ENCODE results near the gene NTMT1. TPM values are rescaled to one million over a fixed set of nuclear protein-coding genes. Genes with fewer than 3 reads are reported as not detected.

NTMT1 gene
- total and polyA plus RNA-seq, 9 of the 15 experiments (the other 6 are each of a cell fraction or from before 2014, with no cell fraction given): 42.1 to 116 (median 74.7) TPM

GRCh38 chr9:129624947-129625346 lies 1.0 kb upstream of the NTMT1 start (continued):
- TF ChIP-seq HMBOX1 (IDR thresholded peaks at IDR 0.05) (0 out of 2 replicates have a peak, but pooled peaks have one; percentile 17), MYNN (IDR thresholded peaks at IDR 0.05) (no peak), MYNN (CRISPR knock-in tag; IDR thresholded peaks at IDR 0.05) (no peak), HDAC2 (IDR thresholded peaks at IDR 0.05) (0 out of 2 replicates have a peak, but pooled peaks have one; percentile 15), CEBPB (tag; IDR thresholded peaks at IDR 0.05) (peak; percentile 94), RERE (CRISPR knock-in tag; IDR thresholded peaks at IDR 0.05; ENCODE audit: borderline replicate concordance) (no peak), TRIM25 (IDR thresholded peaks at IDR 0.05; ENCODE audit: borderline replicate concordance) (no peak), SMAD3 (CRISPR knock-in tag; conservative IDR thresholded peaks at IDR 0.05) (no peak), UBTF (IDR thresholded peaks at IDR 0.05; ENCODE audit: borderline replicate concordance in 1 of 2, low read depth in 2 of 2, low read length in 2 of 2) (0 out of 4 replicates have a peak, but pooled peaks of 1 of the 2 experiments have one; percentile 6), CREM (IDR thresholded peaks at IDR 0.05; ENCODE audit: low read depth) (peak; percentile 82), E2F5 (CRISPR knock-in tag; IDR thresholded peaks at IDR 0.05) (no peak), E4F1 (CRISPR knock-in tag; IDR thresholded peaks at IDR 0.05; ENCODE audit: borderline replicate concordance) (no peak), MXI1 (IDR thresholded peaks at IDR 0.05; ENCODE audit: low read depth, low read length) (no peak), TAF1 (IDR thresholded peaks at IDR 0.05; ENCODE audit: control insufficient read depth, extremely low read depth, insufficient read depth, low read length, severe bottlenecking) (no peak)

Data from K562 (cell line).